ENCODE measurements around the gene YIPF1.

DNA sequence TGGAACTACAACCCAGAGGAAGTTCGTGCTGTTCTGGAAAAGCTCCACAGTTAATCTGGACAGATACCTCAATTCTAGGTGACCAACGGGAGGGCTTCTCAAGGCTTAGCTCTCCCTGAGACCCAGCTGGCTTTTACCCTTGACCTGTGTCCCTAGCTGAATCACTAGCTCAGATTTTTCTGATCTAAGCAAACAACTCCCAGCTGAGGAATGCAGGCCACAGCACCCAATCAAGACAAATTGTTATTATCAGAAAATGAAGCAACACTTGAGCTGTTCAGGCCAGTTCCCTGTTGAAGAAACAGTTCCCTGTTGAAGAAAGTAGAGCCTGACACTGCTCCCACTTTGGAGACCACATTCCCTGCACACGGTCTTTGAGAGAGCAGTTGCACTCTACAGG lies 20.3 kb upstream of the YIPF1 start:
- TF ChIP-seq FOXM1 (IDR thresholded peaks at IDR 0.05; ENCODE audit: borderline replicate concordance, low read depth) (no peak), EGR1 (IDR thresholded peaks at IDR 0.05) (no peak), TAF1 (IDR thresholded peaks at IDR 0.05; ENCODE audit: low read depth) (no peak), RAD21 (IDR thresholded peaks at IDR 0.05; ENCODE audit: low read depth) (no peak), TCF12 (IDR thresholded peaks at IDR 0.05; ENCODE audit: low read depth) (no peak), CREB1 (IDR thresholded peaks at IDR 0.05; ENCODE audit: low read depth) (no peak), YY1 (IDR thresholded peaks at IDR 0.05; ENCODE audit: low read depth) (no peak), TEAD4 (IDR thresholded peaks at IDR 0.05) (no peak), NFIC (IDR thresholded peaks at IDR 0.05) (no peak), EP300 (IDR thresholded peaks at IDR 0.05; ENCODE audit: borderline replicate concordance) (no peak), ZBTB7A (IDR thresholded peaks at IDR 0.05; ENCODE audit: low read depth) (no peak)
- TF ChIP-seq, protein P1, sequence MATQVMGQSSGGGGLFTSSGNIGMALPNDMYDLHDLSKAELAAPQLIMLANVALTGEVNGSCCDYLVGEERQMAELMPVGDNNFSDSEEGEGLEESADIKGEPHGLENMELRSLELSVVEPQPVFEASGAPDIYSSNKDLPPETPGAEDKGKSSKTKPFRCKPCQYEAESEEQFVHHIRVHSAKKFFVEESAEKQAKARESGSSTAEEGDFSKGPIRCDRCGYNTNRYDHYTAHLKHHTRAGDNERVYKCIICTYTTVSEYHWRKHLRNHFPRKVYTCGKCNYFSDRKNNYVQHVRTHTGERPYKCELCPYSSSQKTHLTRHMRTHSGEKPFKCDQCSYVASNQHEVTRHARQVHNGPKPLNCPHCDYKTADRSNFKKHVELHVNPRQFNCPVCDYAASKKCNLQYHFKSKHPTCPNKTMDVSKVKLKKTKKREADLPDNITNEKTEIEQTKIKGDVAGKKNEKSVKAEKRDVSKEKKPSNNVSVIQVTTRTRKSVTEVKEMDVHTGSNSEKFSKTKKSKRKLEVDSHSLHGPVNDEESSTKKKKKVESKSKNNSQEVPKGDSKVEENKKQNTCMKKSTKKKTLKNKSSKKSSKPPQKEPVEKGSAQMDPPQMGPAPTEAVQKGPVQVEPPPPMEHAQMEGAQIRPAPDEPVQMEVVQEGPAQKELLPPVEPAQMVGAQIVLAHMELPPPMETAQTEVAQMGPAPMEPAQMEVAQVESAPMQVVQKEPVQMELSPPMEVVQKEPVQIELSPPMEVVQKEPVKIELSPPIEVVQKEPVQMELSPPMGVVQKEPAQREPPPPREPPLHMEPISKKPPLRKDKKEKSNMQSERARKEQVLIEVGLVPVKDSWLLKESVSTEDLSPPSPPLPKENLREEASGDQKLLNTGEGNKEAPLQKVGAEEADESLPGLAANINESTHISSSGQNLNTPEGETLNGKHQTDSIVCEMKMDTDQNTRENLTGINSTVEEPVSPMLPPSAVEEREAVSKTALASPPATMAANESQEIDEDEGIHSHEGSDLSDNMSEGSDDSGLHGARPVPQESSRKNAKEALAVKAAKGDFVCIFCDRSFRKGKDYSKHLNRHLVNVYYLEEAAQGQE (IDR thresholded peaks at IDR 0.05; ENCODE audit: low read depth), result no peak
- TF ChIP-seq, protein P2, sequence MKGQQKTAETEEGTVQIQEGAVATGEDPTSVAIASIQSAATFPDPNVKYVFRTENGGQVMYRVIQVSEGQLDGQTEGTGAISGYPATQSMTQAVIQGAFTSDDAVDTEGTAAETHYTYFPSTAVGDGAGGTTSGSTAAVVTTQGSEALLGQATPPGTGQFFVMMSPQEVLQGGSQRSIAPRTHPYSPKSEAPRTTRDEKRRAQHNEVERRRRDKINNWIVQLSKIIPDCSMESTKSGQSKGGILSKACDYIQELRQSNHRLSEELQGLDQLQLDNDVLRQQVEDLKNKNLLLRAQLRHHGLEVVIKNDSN (IDR thresholded peaks at IDR 0.05), result no peak
- TF ChIP-seq, protein P3, sequence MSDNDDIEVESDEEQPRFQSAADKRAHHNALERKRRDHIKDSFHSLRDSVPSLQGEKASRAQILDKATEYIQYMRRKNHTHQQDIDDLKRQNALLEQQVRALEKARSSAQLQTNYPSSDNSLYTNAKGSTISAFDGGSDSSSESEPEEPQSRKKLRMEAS (IDR thresholded peaks at IDR 0.05), result no peak
